ENCODE measurements around the gene HLA-DPB1.
"Not testable (repeated sequence)": the region's sequence is repeated elsewhere in the genome, so short reads cannot be mapped to it uniquely, and the experiment has no call there.

Gene HLA-DPB1

DNA sequence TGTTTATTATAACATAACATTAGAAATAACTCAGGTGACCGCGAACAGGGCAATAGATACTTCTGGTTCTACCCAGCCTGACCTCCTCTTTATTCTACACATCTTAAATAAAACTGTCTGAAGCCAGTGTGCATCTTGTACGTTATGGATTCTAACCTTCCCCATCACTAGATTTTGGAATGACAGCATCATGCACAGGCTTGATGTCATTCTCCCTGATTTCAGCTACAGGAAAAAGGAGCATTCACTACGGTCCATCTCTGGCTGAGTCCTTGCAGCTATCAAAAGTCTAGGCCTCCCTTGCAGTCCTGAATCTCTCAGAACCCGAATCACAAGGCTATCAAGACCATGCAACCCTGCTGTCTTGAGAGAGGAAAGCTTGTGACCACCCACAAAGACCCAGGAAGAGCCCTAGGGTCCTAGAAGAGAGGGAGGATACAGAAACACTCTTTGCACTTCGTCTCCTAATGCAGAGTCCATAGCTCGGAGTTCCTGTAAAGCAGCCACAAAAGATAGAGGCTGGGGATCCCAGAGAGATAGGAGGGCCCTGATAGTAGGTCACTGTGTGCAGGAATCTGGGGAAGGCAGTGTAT lies 3.2 kb upstream of the HLA-DPB1 start:
- FAIRE-seq, result no peak

DNA sequence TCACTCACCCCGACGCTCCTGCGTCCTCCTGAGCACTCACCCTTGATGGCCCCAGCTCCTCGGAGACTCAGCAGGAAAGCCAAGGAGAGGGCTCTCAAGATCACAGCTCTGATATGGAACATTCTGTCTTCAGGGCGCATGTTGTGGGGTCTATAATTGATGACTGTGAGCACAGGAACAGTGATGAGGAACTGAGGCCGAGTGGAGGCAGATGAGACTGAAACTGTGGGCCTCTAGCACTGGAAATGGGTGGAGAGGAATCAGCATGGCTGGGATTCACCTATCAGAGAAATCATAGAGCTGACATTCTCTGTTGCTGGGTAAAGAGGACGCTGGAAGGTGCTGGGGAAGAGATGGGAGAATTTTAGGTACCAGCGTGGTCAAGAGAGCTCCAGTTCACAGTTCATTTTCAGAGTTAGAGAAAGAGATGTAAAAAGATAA lies 2.3 kb upstream of the HLA-DPB1 start, which contains the start of gene HLA-DPA1:
HLA-DPA1 (minus strand) TSS at position 219 of the 441 bp plus-strand sequence.
- FAIRE-seq, result no peak

DNA sequence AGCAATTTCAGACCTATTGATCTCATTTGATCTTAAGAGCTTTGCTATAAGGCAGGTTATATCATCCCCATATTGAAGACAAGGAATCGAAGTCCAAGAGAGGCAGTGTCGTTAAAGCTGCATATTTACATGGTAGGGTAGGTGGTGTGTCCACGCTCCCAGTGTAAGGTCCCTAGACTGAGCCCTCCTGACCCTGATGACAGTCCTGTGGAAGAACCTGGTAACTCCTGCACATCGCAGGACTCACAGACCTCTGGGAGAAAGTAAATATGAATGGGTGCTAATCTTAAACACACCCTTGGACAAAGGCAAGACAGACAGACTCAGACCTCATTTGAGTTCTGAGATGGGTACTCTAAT lies 602 bp upstream of the HLA-DPB1 start:
- no peak for FAIRE-seq

DNA sequence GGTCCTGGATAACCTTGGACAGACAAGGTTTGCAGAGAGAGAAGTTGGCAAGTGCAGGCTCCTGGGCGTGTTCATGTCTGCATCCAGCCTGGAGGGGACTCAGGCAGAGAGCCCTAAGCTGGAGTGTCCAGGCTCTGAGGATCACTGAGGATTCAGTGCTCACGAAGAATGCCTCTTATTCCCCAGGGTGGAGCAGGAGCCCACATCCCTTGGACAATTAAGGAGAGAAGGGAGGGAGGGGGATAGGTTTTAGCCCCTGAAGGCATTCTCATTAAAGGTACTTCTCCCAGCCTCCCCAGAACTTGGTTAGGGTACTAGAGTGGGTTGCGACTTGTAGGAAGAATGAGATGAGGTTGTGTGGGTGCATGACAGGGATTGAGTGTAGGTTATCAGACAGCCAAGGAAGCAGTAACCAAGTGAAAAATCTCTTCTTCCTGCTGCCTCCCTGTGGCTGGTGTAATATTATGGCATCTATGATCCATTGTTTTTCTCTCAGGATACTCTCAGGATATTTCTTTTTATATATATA lies 680 bp downstream of the HLA-DPB1 start:
- no peak for FAIRE-seq

DNA sequence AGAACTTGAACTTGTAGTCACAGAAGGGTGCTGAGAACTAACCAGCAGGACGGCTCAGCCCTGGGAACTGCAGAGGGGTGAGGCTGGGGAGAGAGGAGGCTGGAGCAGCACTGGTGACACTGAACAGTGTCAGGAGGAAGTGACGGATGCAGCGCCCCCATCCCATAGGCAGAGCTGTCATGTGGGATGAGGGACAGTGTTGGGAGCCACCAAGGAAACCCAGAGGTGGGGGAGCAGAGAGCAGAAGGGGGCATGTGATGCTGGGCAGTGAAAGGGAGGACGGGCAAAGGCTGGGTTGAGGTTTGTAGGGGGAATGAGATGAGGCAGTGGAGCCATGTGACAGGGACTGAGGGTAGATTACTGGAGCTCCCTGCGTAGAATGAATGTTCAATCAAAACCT lies 2.1 kb downstream of the HLA-DPB1 start:
- FAIRE-seq, result no peak

DNA sequence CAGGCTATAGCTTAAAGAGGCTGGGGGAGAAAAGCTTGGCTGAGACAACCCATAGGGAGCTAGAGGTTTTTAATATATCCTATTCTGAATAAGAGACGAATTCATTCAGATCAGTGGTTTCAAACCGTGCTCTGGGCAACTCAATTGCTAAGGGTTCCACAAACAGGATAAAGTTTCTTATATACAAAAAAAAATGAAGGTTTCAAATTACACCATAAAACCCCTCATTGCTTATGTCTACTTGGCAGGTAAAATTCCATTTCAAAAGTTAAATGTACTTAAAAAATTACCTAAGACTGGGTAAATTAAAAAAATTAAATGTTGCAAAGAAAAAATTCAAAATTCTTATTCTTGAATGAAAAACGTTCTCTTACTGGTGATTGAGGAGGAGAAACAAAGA lies 2.7 kb downstream of the HLA-DPB1 start:
- FAIRE-seq, result no peak

DNA sequence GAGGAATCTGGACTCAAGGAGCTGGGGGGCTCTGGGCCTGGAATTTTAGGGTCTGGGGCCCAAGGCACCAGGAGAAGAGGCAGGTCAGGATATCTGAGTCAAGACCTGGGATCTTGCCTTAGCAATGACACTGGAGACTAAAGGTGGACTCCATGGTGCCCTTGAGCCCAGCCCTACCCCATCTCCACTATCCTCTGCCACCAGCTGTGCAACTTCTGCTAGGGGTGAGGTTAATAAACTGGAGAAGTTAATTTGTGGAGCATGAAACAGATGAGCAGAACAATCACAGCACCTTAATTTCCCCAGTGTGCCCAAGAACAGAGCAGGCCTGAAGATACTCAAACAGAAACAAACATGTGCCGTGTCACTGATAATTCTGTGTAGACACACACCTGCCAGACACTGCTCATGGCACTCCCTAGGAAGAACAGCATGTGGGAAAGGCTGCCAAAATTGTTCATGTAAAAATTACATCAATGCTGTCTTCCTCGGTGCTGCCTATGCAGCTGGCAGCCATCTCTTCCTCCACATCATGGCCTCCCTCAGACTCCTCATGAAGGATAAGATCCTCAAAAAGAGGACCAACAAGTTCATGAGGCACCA lies 3.2 kb downstream of the HLA-DPB1 start:
- no peak for FAIRE-seq

DNA sequence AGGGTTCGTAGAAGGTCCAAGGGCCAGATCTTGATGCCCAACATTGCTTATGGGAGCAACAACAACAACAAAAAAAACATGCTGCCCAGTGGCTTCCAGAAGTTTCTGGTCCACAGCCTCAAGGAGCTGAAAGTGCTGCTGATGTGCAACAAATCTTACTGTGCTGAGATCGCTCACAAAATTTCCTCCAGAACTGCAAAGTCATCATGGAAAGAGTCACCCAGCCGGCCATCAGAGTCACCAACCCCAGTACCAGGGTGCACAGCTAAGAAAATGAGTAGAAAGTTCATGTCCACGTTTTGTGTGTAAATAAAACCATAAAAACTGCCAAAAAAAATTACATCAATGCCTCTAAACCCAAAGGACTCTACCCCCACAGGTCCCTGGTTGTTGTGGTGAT lies 3.8 kb downstream of the HLA-DPB1 start:
- no peak for FAIRE-seq

DNA sequence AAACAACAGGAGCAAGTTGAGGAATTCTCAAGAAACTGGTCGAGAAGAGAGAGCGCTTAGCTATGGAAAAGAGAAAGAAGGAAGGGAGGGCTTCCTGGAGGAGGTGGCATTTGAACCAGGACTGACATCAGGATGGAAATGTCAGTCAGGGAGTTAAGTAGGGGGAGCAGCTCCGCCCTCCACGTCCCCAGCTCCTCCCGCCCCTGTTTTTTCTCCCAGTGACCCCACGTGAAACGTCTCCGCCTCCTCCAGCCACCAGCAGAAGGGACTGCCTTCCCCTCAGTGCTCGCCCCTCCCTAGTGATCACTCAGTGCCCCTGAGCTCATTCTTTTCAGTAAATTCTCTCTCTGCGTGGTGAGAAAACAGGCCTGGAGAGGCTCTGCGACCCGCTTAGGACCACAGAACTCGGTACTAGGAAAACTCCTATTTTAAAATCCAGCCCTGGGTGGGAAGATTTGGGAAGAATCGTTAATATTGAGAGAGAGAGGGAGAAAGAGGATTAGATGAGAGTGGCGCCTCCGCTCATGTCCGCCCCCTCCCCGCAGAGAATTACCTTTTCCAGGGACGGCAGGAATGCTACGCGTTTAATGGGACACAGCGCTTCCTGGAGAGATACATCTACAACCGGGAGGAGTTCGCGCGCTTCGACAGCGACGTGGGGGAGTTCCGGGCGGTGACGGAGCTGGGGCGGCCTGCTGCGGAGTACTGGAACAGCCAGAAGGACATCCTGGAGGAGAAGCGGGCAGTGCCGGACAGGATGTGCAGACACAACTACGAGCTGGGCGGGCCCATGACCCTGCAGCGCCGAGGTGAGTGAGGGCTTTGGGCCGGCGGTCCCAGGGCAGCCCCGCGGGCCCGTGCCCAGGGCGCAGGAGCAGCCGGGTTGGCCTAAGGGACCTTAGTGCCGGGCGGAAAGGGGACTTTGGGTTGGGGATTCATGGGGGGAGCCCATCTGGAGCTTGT lies 4.6 kb downstream of the HLA-DPB1 start:
- no peak for FAIRE-seq

DNA sequence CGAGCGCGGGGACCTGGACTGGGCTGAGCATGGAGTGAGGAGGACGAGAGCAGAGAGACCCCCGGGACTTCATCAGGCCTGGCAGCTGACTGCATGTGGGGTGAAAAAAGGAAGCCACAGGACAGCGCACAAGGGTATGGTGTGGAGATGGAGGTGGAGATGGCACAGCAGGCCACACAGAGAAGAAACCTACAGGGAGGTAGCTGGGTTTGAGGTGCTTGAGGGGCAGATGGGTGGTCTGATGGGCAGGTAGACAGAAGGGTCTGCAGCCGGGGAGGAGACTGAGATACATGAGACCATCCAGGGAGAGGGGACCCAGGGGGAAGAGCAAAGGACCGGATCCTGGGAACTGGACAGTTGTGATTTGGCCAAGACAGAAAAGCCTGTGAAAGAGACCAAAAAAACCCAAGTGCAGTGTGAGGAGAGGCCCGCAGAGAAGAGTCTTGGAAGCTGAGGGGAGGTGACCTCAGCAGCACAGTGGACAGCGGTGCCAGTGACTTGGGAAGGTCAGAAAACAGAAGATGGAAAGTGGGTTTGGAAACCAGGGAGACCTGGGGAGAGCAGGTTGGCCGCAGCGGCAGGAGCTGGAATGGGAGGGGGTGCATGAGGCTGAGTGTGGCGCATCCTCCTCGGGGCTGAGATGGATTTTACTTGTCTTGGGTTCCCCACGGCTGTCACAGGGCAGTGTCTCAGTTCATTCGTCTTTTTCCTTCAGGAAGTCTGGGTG lies 5.5 kb downstream of the HLA-DPB1 start:
- no peak for FAIRE-seq

DNA sequence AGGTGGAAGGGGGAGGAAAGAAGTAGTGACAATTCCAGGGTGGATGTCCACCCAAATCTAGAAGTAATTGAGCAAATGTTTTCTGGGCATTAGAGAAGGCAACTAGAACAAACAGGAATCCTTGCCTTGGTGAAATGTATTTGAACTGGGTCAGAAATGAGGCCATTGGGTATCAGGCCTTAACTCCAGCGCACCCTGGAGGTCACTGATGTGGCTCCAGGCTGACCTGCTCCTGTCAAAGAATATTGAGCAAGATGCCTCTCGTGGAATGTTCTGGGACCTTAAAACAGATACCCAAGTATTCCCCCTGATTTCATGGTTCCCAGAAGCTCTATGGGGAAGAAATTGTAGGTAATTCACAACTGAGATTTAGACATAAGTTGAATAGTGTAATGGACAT lies 6.9 kb downstream of the HLA-DPB1 start:
- FAIRE-seq, result no peak

DNA sequence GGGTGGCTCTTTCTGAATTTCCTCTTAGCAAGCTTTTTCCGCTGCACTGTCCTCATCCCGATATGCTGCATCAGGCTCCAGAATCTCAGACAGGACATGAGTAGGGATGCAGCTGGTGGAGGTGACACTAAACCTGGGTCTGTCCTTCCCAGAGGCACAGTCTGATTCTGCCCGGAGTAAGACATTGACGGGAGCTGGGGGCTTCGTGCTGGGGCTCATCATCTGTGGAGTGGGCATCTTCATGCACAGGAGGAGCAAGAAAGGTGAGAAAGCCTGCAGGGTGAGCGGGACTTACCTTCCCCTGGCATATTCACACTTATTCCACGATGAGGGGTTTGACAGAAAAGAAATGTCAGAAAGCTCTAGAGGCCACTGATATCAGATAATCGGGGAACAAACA lies 9.8 kb downstream of the HLA-DPB1 start:
- no peak for FAIRE-seq

DNA sequence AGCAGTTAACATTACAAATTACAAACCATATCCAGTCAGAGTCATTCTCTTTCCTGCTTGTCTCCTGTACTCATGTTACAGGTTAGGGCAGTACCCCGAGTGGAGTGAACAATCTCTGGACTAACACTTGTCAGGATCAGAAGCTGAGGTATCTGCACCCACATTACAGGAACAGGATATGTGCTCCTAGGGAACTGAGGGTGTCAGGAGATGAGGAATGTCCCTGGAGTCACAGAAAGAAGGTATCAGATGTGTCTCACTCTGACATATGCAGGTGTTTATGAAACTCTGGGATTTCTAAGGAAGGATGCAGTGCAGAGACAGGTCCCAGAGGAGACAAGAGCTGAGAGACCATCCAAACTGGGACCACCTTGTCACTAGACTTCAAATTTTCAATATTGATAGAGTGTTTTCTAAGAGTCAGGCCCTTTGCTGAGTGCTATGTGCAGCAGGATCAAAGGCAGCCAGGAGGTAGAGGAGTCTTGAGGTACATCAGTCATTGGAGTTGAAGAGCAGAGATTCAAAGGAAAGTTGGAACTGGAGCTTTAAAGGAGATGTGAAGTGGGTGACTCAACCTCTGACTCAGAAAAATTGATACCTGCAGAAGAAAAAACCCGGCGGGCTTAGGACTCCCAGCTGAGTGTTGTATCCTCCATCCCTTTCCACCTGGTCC lies 12.6 kb downstream of the HLA-DPB1 start:
- no peak for FAIRE-seq

DNA sequence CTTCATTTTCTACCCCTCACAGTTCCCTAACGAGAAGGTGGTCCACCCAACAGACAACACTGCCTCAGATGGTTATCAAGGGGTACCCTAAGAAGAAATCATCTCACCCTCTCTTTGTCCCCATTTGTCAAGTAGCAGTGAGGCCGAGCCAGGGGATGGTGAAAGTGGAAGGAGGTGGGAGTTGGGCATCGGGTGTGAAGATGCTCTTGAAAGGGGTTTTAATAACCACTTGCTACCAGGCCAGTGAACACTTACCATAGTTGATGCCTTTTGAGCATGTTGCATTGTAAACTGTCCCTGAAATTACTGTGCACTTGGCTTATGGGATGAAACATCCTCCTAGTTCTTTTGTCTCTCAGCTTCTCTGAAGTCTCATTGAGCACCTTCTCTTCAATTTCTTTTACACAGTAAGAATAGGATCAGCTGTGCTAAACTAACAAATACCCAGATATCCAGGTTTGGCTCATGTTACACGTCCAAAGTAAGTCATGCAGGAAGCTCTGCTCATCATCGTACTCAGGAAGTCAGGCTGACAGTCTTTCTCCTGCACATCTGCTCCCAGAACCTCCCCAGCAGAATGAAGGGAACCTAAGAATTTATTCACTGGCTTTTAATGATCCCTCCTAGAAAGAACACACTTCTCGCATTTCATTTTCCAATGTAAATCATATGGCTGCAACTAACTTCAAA lies 13.3 kb downstream of the HLA-DPB1 start:
- no peak for FAIRE-seq

DNA sequence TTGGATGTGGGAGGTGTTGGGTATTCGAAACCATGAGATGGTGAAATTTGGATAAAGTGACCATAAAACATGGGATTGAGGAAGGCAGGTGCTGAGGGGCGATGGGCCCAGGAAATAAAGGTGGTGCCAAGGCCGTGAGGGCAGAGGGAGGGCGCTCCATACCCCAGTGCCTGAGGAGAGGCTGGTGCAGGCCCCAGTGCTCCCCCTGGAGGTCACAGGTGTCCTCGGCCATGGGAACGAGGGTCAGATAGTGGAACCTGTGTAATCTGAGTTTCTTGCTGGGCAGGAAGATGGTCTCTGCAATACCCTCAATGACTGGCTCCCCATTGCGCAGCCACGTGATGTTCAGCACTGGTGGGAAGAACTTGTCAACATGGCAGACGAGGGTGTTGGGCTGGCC lies 16.2 kb downstream of the HLA-DPB1 start:
- no peak for FAIRE-seq

DNA sequence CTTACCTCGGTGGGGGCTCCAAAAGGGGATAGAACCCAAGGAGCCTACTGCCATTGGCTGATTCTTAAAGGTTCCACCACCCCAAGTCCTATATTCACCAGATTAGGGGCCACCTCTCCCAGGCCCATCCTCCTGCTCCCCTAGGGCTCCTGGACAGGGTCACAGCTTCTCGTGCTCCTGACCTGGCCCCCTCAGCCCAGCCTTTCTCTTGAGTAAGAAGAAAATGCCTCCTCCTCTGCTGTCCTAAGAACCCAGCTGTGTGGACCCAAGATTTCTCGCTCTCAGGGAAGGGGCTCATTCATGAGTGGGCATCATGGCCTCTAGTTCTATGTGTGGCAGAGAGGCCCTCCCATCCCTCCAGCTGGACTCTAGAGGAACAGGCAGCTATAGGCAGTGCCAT lies 16.6 kb downstream of the HLA-DPB1 start:
- FAIRE-seq, result no peak

DNA sequence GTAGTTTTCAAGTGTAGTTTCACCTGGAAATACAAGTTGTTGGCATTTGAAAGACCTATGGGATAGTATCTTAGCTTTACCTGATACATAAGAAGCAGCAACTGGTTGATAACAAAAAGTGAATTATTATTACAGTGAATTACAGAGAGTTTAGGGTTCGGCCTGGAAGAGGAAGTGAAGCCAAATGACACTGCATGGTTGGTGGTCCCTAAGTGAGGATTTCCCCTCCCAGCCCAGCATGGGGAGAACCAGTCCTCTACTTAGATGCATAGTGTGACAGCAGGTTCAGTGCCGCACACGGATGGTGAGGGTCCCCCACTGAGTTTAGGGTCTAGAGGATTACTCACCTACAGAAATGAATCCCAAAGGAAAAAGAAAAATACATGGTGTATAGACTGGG lies 18.1 kb downstream of the HLA-DPB1 start:
- no peak for FAIRE-seq

DNA sequence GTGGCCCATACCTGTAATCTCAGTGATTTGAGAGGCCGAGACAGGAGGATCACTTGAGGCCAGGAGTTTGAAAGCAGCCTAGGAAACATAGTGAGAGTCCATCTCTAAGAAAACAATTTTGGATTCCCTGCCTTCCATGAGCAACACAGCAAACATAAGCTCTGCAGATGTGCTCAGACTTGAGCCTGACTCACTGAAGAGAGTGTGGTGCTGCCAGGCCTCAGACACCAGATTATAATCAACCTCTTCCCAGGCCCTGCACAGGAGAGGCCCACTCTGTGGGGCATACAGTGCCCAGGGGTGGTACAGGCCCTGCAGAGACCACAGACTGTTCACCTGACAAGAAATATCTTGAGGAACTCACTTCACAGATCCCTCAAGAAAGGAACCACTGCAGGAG lies 19.9 kb downstream of the HLA-DPB1 start:
- no peak for FAIRE-seq

DNA sequence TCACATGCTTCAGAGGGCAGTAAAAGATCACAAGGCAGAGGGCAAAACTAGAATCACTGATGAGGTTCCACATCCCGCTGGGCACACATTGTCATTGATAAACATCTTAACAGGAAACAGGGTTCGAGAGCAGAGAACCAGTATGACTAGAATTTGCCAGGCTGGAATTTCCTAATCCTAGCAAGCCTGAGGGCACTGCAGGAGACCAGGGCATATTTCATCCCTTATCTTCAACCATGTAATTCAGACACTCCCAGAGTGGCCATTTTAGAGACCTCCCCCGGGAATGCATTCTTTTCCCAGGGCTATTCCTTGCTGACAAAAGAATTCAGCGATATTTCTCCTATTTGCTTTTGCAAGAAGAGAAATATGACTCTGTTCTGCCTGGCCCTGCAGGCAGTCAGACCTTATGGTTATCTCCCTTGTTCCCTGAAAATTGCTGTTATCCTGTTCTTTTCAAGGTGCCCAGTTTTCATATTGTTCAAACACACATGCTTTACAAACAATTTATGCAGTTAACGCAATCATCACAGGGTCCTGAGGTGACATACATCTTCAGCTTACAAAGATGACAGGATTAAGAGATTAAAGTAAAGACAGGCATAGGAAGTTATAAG lies 25.4 kb downstream of the HLA-DPB1 start:
- not testable (repeated sequence) for FAIRE-seq

DNA sequence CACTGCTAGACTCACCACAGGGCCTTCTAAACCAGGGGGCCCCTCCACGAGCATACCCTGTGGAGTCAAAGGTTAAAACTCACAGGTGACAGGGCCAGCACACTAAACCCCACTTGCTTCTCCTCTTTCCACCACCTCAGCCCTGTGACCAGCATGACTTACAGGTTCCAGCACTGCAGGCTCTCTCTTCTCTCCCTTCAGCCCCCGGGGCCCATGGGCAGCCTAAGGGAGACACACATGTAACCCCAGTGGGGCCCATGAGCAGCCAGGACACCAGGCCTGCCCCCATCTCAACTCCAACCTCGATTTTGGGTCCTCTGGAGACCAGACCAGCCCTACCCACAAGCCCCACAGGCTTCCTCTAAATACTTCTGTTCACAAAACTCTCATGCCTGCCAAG lies 28.0 kb downstream of the HLA-DPB1 start:
- FAIRE-seq, result no peak

DNA sequence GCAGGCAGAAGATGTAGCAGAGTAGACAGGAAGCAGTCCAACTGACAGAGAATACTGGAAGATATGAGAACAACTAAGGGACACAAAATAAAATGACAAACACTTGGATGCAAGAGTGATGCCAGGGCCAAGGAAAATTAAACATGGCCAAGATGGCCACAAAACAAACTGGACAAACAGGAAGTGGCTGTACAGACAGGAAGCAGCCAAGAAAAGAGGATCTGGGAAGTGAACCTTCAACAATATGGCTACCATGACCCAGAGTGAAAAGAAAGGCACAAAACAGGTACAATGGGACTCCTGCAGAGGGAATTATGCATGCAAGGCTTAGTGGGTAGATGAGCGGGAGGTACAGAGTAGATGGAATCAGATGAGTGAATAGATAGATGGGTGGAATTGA lies 29.1 kb downstream of the HLA-DPB1 start:
- no peak for FAIRE-seq
